Right atrium auricular region (tissue), 2 donors: ENCODE data around the gene PTGFRN. TPM values are rescaled to one million over a fixed set of nuclear protein-coding genes. Genes with fewer than 3 reads are reported as not detected.
"Not testable (repeated sequence)": the region's sequence is repeated elsewhere in the genome, so short reads cannot be mapped to it uniquely, and the experiment has no call there.

Experiments
- DNase-seq: peaks from one replicate; pipeline ENCODE4 v3.0.0-alpha.2; 2019; ENCODE audit warnings: low spot score
- H3K27ac ChIP-seq, 2 donors: fragments of 200-600 bp; sonication (generic); 1 replicate in 1 of 2; 2 replicates in 1 of 2; pipeline ENCODE4 v1.5.1; 2016 to 2019
- H3K27me3 ChIP-seq, 2 donors: fragments of 200-600 bp; sonication (generic); one replicate each; pipeline versions ENCODE4 v1.5.1 to v1.6.0; 2017 to 2019
- H3K36me3 ChIP-seq: fragments of 200-600 bp; sonication (generic); one replicate; pipeline ENCODE4 v1.5.1; 2016
- H3K4me1 ChIP-seq, 2 donors: fragments of 200-600 bp; sonication (generic); one replicate each; pipeline versions ENCODE4 v1.5.1 to v1.6.0; 2017 to 2019
- H3K4me3 ChIP-seq, 2 donors: fragments of 200-600 bp; sonication (generic); 1 replicate in 1 of 2; 2 replicates in 1 of 2; pipeline ENCODE4 v1.5.1; 2017 to 2019; ENCODE audit warnings: mild to moderate bottlenecking in 1 of 2, moderate library complexity in 1 of 2
- H3K9me3 ChIP-seq, 2 donors: fragments of 200-600 bp; sonication (generic); one replicate each; pipeline ENCODE4 v1.5.1; 2019
- total RNA-seq, 2 donors: library from RNA; depleted of rRNA; stranded (reverse); fragments of >200 nt; gene quantifications; one replicate each; pipeline ENCODE4 v1.1.0, GENCODE V29; 2016
- TF ChIP-seq, protein P1 (sequence below), 2 donors: fragments of 200-600 bp; sonication (generic); IDR thresholded peaks; one replicate each; pipeline ENCODE4 v1.5.1; 2019; ENCODE audit warnings: antibody characterized with exemption in 2 of 2

Gene PTGFRN
- total RNA-seq, 2 donors from 2014 or later, result 129 to 141 TPM

DNA sequence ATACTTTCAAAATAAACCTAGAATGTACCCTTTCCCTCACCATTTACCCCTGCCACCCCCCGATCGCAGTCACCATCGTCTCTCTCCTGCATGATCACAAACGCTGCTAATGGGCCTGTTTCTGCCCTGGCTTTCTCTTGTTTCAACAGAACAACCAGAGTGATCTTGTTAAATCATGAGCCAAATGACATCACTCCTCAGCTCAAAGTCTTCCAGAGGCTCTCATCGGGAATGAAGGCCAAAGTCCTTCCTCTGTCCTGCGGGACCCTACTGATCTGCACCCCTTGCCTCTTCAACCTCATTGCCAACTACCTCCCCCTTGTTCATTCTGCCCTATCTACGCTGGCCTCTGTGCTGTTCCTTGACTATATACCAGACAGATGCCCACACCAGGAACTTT, 39.4 kb upstream of the PTGFRN start:
- Histone ChIP-seq H3K4me1 (no peaks in the 10 kb centered on the region), H3K27me3 (no peaks in the 10 kb centered on the region), H3K4me3 (no peak overlapping the region), H3K27ac (no peak overlapping the region), H3K9me3 (no peaks in the 10 kb centered on the region), H3K36me3 (no peaks in the 10 kb centered on the region)
- TF ChIP-seq, protein P1, sequence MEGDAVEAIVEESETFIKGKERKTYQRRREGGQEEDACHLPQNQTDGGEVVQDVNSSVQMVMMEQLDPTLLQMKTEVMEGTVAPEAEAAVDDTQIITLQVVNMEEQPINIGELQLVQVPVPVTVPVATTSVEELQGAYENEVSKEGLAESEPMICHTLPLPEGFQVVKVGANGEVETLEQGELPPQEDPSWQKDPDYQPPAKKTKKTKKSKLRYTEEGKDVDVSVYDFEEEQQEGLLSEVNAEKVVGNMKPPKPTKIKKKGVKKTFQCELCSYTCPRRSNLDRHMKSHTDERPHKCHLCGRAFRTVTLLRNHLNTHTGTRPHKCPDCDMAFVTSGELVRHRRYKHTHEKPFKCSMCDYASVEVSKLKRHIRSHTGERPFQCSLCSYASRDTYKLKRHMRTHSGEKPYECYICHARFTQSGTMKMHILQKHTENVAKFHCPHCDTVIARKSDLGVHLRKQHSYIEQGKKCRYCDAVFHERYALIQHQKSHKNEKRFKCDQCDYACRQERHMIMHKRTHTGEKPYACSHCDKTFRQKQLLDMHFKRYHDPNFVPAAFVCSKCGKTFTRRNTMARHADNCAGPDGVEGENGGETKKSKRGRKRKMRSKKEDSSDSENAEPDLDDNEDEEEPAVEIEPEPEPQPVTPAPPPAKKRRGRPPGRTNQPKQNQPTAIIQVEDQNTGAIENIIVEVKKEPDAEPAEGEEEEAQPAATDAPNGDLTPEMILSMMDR (IDR thresholded peaks at IDR 0.05), result no peak
- no peak for DNase-seq

DNA sequence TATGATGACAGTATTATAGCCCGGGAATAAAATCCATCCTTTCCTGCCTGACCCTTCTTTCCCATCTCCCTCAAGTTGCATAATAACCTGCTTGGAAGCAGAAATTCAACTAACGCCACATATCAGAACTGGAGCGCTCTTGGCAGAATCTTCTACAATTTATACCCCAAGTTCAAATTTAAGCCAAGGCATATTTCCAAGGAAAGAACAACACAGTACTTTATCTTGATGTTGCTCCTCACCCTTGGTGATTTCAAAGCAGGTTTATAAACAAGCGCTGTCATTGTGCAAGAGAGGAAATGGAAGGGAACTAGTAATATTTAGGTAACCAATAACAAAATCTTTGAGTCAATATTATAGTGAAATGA, 38.0 kb upstream of the PTGFRN start:
- peak overlapping the region in 1 of 2 donors; percentile 57 for H3K27ac ChIP-seq
- H3K4me3 ChIP-seq, result no peak overlapping the region

DNA sequence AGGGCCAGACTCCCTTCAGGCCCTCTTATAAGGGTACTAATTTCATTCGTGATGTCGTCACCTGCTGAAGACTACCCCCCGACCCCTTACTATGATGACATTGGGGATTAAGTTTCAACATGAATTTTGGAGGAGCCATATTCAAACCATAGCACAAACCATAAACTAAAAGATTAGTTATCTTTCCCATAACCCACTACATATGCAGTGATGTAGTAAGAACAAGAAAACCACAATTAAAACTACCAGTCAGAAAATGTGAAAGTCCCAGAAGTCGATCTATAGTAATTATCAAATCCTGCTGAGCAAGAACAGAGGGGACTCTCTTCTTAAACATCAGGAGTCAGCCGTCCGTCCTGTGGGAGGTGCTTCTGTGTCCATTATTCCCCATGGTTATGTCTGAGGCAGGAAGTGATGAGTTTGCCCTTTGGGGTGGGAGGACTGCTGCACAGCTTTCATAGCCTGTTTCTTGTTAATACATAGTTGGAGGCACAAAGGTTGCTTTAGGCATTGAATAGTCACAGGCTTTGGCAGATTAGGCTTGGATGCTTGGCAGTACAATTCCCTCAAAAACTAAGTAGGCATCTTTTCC, 35.9 kb upstream of the PTGFRN start:
- no peaks in the 10 kb centered on the region for H3K36me3 ChIP-seq
- H3K27ac ChIP-seq, result no peak overlapping the region
- no peaks in the 10 kb centered on the region for H3K27me3 ChIP-seq
- TF ChIP-seq, protein P1 (IDR thresholded peaks at IDR 0.05), result no peak
- DNase-seq, result no peak
- H3K9me3 ChIP-seq, result no peaks in the 10 kb centered on the region
- H3K4me1 ChIP-seq, result peaks cover 0 to 17% of the 10 kb centered on the region in 2 donors
- no peak overlapping the region for H3K4me3 ChIP-seq

More for the DNA sequence above, 38.0 kb upstream of the PTGFRN start:
- Histone ChIP-seq H3K36me3 (no peaks in the 10 kb centered on the region), H3K9me3 (no peaks in the 10 kb centered on the region), H3K27me3 (no peaks in the 10 kb centered on the region), H3K4me1 (no peaks in the 10 kb centered on the region)
- TF ChIP-seq, protein P1 (IDR thresholded peaks at IDR 0.05), result no peak
- DNase-seq, result no peak

DNA sequence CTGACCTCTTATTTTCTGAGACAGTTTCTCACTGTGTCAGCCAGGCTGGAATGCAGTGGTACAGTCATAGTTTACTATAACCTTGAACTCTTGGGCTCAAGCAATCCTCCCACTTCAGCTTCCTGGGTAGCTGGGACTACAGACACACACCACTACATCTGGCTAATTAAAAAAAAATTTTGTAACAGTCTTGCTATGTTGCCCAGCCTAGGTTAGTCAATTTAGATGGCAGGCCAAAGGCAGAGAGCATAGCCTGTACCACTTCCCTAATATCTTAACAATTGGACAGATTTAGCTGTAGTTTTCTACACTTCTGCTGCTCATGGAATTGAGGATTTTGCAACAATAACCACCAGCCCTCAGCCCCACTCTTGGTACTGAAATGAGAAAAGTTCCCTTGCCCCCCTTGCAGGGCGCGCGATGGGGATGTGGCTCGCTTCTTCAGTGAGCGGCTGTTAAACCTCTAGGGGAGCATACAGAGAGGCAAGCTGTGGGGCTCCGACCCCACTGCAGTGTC, 34.9 kb upstream of the PTGFRN start:
- Histone ChIP-seq H3K27ac (no peak overlapping the region), H3K27me3 (no peaks in the 10 kb centered on the region), H3K4me3 (no peak overlapping the region), H3K9me3 (no peaks in the 10 kb centered on the region), H3K36me3 (no peaks in the 10 kb centered on the region), H3K4me1 (peaks cover 0 to 25% of the 10 kb centered on the region in 2 donors)
- DNase-seq, result no peak
- TF ChIP-seq, protein P1 (IDR thresholded peaks at IDR 0.05), result no peak

DNA sequence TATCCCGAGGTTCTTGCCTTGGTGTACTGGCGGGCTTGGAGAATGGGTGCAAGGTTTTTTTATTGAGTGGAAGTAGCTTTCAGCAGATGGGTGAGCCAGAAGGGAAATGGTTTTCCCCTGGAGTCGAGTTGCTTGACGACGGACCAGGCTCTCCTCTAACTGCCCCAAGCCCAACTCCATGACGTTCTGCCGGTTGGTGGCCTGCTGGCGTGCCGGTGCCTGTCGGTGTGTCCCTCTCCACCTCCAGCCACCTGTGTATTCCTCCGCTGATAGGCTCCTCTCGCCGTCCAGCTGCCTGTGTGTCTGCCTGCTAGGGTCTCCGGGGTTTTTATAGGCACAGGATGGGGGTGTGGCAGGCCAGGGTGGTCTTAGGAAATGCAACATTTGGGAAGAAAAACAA, 34.3 kb upstream of the PTGFRN start:
- DNase-seq, result no peak
- Histone ChIP-seq H3K27me3 (no peaks in the 10 kb centered on the region), H3K4me1 (peaks cover 0 to 25% of the 10 kb centered on the region in 2 donors), H3K9me3 (no peaks in the 10 kb centered on the region), H3K36me3 (no peaks in the 10 kb centered on the region), H3K27ac (no peak overlapping the region), H3K4me3 (no peak overlapping the region)
- TF ChIP-seq, protein P1 (IDR thresholded peaks at IDR 0.05), result no peak

DNA sequence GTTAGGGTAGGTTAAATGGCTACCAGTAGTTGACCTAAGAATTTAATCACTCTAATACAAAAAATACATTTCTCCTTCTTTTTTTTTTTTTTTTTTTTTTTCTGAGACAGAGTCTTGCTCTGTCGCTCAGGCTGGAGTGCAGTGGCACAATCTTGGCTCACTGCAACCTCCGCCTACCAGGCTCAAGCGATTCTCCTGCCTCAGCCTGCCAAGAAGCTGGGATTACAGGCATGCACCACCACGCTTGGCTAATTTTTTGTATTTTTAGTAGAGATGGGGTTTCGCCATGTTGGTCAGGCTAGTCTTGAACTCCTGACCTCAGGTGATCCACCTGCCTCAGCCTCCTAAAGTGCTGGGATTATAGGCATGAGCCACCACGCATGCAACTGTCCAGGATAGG, 33.8 kb upstream of the PTGFRN start:
- not testable (repeated sequence) for H3K27ac ChIP-seq, H3K9me3 ChIP-seq, H3K36me3 ChIP-seq, DNase-seq, H3K4me3 ChIP-seq, H3K27me3 ChIP-seq
- peaks cover 0 to 25% of the 10 kb centered on the region in 2 donors for H3K4me1 ChIP-seq
